NCI-H82 treated with DMSO at 0.1 percent for 48 hours (cell line): Measurements from ENCODE around the gene COG4.
"Not testable (repeated sequence)": the region's sequence is repeated elsewhere in the genome, so short reads cannot be mapped to it uniquely, and the experiment has no call there.

Experiments
- DNase-seq: peaks from one replicate; lab custom pipeline; 2025; ENCODE audit not compliant: unreplicated experiment; lab: John Stamatoyannopoulos, UW

The COG4 gene

DNA sequence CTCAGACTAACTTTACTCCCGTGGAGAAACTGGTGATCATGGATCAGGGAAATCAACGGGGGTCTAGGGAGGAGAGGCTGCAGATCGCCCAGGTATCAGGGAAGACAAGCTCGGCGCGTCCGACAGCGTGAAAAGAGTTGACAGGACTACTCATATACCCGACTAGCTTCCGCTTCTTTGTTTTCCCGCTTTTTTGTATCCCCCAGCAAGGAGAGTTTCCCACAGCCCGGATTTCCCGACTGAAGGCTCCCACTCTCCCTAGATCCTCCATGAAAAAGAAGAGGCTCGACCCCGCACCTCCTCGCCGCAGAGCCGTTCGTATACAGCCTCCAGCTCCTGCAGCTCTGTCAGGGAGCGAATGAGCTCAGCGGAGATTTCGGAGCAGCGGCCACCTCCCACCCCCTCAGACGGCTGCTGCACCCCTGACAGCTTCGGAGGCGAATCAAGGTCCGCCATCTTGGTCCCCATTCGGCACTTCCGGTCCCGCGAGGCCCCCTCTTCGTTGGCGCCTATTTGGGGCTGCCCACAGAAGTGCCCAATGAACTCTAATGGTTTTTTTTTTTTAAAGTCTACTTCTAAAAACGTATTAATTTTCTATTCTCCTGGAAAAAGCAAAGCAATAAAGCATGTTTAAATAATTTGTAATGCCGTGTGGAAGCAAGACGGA, at the start of gene COG4:
TSS of gene COG4 (minus strand) at position 479 of the 667 bp plus-strand sequence. CDS start at position 468, 11 bp downstream.
- peak; percentile 85 for DNase-seq

DNA sequence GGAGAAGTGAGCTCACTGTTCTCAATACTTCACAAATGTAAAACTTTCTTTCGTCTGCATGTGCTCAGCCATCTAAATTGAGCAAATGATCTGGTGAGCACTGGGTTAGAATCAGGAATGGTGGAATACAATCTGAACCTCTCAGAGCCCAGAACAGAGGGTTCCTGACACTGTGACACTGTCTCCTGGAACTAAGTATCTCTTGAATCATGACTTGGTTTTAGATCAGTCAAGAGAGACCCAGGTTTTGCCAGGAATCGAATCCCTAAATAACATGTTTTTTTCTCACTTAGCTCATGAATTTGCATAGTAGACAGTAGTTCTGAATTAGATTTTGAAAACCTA, 49.5 kb upstream of the COG4 start:
- no peak for DNase-seq

DNA sequence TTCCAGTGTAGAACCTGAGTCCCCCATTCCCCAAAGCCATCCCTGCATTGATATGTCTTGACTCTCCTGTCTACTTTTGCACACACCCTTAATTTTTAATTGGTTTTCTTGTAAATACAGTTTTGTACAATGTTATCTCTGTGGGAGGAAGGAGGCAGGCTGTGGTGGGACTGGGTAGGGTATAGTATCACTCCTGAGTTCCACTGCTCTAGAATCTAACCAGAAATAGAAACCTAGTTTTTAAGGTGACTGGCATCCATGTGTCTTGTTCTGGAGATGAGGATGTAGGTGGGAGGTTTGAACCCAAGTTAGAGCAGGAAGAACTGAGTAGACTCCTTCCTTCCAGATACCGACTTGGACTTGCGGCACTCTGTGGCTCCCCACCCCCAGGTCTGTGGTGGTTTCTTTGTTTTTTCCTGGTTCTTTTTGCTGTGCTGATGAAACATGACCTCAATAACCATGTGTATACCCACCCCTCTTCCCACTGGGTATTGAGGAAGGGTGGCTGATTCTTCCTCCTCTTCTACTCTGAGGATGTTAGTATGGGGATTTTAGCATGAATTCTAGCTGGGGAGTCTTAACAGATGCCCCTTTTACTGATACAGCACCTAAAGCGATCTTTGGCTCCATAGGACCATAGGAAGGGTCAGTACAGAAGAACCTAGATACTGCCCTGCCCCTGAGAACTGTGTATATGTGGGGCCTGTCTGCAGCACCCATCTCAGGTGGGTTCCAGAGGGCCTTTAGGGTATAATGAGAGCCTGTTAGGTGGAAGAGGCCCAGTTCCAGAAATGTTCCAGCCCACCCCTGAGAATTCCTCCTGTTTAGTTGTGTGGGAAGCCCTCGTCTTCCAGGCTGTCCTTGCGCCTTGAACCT, 48.9 kb upstream of the COG4 start:
- DNase-seq: no peak

DNA sequence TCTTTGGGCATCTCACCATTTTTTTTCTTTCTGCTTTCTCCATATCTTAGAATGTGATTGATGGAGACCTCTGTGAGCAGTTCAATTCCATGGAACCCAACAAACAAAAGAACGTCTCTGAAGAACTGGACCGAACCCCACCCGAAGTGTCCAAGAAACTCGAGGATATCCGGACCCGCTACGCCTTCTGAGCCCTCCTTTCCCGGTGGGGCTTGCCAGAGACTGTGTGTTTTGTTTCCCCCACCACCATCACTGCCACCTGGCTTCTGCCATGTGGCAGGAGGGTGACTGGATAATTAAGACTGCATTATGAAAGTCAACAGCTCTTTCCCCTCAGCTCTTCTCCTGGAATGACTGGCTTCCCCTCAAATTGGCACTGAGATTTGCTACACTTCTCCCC, 48.3 kb upstream of the COG4 start:
- DNase-seq: no peak

DNA sequence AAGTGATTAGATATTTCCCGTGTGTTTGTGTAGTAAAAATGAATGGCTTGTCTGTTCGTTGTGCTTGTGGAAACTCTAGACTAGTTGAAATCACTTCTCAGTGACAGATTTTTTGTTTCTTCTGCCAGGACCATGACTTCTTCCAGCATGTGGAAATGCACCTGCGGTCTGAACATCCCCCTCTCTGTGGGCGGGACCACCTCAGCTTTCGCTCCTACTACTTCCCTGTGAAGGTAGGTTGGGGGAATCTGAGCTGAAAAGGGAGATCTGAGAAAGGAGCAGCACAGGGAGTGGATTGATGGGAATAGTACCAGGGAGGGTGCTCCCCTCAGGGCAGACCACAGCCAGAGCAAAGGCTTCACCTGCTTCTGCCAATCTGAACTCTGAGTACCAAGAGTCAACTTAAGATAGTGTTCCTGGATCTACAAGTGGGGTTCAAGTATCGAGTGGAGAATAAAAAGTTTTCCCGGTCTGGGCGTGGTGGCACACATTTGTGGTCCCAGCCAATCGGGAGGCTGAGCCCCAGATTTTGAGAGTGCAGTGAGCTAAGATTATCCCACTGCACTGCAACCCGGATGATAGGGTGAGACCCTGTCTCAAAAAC, 47.7 kb upstream of the COG4 start:
- DNase-seq: no peak

DNA sequence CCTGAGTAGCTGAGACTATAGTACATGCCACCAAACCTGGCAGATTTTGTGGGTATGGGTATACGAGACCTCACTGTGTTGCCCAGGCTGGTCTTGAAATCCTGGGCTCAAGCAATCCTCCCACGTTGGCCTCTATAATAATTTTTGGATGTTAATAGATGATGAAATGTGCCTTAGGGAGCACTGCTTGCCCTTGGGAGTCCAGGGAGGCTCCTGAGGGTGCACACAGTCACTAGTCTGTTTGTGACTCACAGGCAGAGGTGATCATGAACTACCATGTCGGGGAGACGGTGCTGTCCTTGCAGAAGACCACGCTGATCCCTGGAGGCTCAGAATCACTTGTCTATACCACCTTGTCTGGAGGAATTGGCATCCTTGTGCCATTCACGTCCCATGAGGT, 46.4 kb upstream of the COG4 start:
- DNase-seq: no peak

DNA sequence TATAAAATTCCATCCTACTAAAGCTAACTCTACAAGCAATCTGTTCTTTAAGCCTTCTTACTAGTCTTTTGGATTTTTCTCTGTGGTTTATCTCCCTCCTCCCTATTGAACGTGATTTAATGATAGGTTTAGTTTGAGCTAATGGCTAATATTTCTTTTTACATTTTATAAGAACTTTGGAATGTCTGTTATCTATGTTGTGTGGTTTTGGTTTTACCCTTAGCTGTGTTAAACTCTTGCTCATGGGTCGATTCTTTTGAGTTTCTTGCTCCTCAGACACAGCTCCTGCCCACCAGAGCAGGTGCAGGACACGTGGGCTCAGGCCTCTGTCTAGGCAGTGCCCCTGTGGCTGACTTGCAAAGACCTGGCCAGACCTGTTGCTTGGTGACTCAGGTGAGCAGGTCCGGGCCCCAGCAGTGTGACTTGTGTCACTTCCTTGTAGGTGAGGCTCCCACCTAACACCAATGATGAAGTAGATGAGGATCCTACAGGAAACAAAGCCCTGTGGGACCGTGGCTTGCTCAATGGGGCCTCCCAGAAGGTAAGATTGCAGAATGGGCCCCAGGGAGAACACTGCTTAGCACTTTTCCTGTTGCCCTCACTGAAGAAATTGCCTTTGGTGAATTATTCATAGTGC, 45.4 kb upstream of the COG4 start:
- no peak for DNase-seq

DNA sequence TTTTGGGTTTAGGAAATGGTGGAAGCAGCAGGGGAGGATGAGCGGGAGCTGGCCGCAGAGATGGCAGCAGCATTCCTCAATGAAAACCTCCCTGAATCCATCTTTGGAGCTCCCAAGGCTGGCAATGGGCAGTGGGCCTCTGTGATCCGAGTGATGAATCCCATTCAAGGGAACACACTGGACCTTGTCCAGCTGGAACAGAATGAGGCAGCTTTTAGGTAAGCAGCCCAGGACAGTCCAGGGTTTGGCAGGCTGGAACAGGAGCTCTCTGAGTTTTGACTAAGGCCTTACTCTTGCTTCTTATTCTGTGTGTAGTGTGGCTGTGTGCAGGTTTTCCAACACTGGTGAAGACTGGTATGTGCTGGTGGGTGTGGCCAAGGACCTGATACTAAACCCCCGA, 41.7 kb upstream of the COG4 start:
- DNase-seq: no peak

DNA sequence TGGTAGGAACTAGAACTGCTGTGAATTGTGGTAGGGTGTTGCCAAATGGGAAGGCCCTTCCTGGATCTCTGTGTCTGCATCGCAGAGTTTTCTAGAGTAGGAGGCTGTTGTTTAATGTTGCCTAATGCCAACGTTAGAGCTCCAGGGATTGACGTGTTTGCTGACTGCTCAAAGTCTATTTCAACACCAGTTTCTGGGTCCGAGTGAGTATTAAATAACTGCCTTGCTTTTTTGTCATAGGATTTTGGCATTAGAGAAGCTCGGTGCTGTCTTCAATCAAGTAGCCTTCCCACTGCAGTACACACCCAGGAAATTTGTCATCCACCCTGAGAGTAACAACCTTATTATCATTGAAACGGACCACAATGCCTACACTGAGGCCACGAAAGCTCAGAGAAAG, 40.3 kb upstream of the COG4 start:
- DNase-seq: no peak

DNA sequence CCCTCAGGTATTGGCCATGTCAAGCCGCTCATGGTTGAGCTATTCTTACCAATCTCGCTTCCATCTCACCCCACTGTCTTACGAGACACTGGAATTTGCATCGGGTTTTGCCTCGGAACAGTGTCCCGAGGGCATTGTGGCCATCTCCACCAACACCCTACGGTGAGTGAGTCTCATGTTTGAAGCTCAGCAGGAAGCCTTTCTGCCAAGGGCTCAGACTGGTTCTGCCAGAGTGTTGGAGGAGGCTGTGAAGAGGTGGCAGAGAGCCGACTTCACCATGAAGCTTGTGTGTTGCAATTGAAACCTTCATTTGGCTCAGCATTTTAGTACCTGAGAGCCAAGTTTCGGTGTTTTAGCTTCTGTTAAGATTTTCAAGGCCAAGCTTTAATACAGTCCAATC, 38.3 kb upstream of the COG4 start:
- DNase-seq: no peak

DNA sequence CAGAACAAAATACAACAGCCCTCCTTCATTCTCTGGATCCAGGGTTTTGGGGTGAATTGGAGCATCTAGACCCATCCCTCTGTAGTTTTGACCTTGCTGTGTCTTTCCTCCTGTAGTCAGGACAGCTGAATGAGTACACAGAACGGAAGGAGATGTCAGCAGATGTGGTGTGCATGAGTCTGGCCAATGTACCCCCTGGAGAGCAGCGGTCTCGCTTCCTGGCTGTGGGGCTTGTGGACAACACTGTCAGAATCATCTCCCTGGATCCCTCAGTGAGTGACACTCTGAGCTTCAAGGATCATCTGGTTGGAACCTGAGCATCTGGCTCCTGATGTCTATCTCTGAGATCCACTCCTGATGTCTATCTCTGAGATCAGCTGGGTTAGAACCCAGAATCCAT, 32.7 kb upstream of the COG4 start:
- DNase-seq: no peak

DNA sequence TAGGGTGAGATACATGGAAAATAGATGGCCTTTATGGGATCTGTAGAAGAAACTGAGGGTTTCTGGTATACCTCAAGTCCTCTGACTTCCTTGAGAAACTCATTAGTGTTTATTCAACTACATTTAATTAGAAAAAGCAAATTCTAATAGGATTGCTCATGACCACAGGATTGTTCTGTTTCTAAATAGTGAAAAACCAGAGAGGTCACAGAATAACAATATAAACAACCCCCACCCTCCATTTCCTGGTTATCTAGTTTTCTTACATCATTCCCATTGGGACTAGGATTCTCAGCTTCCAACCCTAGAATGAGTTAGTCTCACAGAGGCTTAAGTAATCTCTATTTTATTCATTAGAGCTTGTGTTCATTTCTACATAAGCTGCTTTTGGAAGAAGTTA, 30.3 kb upstream of the COG4 start:
- DNase-seq: no peak

DNA sequence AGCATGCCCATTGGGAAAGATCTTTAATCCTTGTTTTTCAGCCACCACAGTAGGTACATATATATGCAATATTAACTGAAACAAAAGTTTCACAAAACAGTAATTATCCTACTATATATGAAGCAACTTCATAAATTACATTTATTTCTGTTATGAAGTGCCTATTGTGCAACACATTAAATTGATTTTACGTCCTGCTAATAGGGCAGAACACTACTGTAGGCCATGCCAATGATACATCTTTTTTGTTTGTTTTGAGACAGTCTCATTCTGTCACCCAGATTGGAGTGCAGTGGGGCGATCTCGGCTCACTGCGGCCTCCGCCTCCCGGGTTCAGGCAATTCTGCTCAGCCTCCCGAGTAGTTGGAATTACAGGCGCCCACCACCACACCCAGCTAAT, 29.3 kb upstream of the COG4 start:
- no peak for DNase-seq

DNA sequence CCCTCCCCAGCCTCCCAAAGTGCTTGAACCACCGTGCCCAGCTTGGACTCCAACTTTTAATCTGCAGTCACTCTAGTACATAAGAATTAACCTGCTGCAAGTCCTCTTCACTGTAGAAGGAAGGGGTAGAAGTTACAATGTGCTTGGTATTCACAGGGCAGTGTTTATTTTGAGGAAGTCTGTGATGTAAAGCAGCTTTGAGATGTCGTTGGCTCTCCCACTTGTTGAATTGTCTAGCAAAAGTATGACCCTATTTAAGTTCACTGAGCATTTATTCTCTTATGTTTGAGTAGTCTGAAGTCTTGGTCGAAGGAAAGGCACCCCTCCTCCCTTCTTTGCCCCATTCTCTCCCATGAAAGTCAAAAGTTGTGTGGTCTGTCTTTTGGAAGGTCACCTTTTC, 28.4 kb upstream of the COG4 start:
- DNase-seq: no peak

DNA sequence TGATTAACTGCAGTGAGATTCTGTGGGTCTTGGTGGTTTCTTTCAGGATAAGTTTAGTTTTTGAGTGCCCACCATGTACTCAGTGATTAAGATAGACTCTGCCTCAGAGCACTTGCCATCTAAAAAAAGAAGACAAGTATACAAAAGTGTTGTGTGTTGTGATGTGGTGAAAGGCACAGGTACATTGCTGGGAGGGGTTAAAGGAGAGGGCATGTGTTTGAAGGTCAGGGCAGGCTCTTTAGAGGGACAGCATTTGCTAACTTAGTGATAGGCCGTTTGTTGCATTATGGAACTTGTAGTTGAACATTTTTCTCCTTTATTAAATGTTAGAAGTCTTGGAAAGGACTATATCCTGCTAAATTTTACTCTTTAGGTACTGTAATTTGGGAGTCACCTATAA, 26.7 kb upstream of the COG4 start:
- DNase-seq: no peak

DNA sequence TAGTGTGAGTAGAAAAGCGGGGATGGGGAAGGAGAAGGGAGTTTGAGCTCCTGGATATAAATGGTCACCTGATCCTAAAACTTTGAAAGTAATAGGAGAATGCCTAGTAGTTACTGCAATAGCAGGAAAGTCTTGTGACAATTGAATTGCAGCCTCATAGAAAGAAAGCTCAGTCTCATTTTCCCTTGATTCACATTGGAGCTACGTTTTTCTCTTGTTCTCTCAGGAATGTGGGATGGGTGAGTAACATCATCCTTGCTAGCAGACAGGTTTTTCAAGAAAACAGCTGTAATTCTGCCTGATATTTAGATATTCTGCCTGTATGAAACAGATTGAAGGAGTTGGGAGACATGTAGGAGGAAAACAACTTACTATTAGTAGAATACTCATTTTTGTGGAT, 25.6 kb upstream of the COG4 start:
- no peak for DNase-seq

DNA sequence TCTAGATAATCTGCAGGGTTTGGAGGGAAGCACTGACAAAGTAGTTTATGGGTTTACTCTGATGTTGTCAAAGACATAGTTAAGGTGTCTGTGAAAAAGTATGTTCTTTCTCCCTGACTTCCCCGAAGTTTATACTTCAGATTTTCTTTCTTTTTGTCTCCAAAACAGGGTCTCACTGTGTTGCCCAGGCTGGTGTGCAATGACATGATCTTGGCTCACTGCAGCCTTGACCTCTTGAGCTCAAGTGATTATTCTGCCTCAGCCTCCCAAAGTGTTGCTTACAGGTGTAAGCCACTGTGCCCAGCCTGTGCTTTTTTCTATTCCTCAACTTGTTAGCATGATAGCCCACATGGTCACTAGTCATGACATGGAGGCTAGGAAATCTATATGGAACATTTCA, 21.2 kb upstream of the COG4 start:
- no peak for DNase-seq

DNA sequence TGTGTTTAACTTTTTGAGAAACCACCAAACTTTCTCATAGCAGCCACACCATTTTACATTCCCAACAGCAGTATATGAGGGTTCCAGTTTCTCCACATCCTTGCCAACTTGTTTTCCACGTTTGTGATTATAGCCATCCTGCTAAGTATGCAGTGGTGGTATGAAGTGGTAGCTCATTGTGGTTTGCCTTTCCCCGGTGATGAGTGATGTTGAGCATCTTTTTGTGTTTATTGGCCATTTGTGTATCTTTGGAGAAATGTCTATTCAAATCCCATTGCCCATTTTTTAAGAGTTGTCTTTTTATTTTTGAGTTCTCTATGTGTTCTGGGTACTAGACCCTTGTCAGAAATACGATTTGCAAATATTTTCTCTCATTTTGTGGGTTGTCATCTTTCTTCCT, 17.6 kb upstream of the COG4 start:
- no peak for DNase-seq

DNA sequence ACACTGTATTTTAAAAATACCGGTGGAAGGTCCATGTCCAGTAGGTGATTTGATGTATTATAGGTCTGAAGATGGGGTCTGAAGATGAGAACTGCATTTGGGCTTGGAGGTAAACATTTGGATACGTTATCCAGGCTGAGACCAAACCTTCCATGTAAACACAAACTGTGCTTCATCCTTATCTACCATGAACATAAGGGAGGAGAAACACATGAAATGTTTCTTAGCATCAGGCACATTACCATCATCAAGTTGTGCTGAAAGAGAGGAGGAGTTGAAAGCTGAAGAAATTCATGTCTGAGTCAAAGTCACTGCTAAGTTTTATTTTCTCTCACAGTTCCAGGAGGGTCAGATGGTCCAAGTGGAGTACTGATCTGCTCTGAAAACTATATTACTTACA, 11.6 kb upstream of the COG4 start:
- DNase-seq: no peak

DNA sequence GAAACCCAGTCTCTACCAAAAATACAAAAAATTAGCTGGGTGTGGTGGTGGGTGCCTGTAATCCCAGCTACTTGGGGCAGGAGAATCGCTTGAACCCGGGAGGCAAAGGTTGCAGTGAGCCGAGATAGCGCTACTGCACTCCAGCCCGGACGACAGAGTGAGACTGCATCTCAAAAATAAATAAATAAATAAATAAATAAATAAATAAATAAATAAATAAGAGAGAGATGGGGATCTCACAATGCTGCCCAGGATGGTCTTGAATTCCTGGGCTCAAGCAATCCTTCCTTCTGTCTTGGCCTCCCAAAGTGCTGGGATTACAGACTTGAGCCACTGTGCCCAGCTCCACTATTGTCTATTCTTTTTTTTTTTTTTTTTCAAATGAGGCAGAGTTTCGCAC, 6.6 kb upstream of the COG4 start:
- not testable (repeated sequence) for DNase-seq

DNA sequence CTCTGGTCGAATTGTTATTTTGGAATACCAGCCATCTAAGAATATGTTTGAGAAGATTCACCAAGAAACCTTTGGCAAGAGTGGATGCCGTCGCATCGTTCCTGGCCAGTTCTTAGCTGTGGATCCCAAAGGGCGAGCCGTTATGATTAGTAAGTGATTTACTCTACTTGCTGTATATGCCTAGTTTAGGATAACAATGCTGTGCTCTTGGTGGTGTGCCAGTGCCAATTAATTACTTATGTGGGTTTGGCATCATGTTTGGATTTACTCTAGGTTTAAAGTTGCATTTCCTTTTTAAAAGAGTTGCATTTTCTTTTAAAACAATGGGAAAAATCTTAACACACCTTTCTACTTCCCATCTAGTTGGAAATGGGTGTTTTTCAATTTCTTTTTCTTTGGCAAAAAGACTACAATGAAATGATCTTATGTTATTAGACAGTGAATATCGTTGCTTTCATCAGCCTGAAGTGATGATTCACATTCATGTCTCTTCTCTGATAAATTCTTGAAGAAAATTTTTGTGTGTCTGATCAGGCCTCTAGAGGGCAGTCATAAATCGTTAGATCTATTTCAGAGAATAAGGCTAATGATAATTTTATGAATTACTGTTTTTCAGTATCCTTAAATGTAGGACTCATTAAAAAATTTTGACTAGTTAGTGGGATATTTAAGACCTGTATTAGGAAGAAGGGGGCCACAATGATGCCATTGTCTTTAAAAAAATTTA, 5.9 kb upstream of the COG4 start:
- DNase-seq: no peak
